Prostate gland (tissue), 2 donors: Measurements from ENCODE around the gene SCYGR7. TPM values are rescaled to one million over a fixed set of nuclear protein-coding genes. Genes with fewer than 3 reads are reported as not detected.

Source experiments
- DNase-seq: peaks from one replicate; pipeline ENCODE4 v3.0.0-alpha.2; 2019; ENCODE audit warnings: low spot score
- H3K27ac ChIP-seq, 2 donors: fragments of 200-600 bp; sonication (generic); 2 replicates each; pipeline ENCODE4 v1.5.1; 2017 to 2019
- H3K27me3 ChIP-seq: fragments of 200-600 bp; sonication (generic); replicated peaks from 2 replicates; pipeline ENCODE4 v1.5.1; 2019; ENCODE audit not compliant: insufficient read depth
- H3K36me3 ChIP-seq, 2 donors: fragments of 200-600 bp; sonication (generic); 1 replicate in 1 of 2; 2 replicates in 1 of 2; pipeline versions ENCODE4 v1.5.1 to v1.8.1; 2017 to 2019
- H3K4me1 ChIP-seq: fragments of 200-600 bp; sonication (generic); replicated peaks from 2 replicates; pipeline ENCODE4 v1.5.1; 2019
- H3K4me3 ChIP-seq, 2 donors: fragments of 200-600 bp; sonication (generic); 2 replicates each; pipeline ENCODE4 v1.5.1; 2017 to 2019
- H3K9me3 ChIP-seq: fragments of 200-600 bp; sonication (generic); 2 replicates; pipeline ENCODE4 v1.5.1; 2017
- CTCF ChIP-seq, 4 experiments: fragments of 200-600 bp in 2 of 4; fragments of 450-650 bp in 2 of 4; sonication (generic) in 2 of 4; IDR thresholded peaks; 1 replicate in 3 of 4; 2 replicates in 1 of 4; pipeline ENCODE4 v1.5.1; 2016 to 2019; ENCODE audit warnings: antibody characterized with exemption in 4 of 4, mild to moderate bottlenecking in 2 of 4, moderate library complexity in 2 of 4
- POLR2A ChIP-seq: fragments of 450-650 bp; IDR thresholded peaks from one replicate; pipeline ENCODE4 v1.6.1; 2016; ENCODE audit warnings: antibody characterized with exemption, mild to moderate bottlenecking
- POLR2AphosphoS5 ChIP-seq: sonication (generic); formaldehyde crosslinking; IDR thresholded peaks from one replicate; pipeline ENCODE4 v1.6.1; 2017; ENCODE audit warnings: antibody characterized with exemption
- WGBS: methylation state at CpG from one replicate; pipeline ENCODE4 v1.1.5; 2018; 5-methylcytosine and 5-hydroxymethylcytosine counted together
- intact Hi-C: fragments of 100-400 bp; cut with DNase I; formaldehyde crosslinking; loops from one replicate; pipeline ENCODE4 v1.14.2; 2022
- total RNA-seq, 2 donors: library from RNA; depleted of rRNA; stranded (reverse); fragments of >200 nt; gene quantifications; one replicate each; pipeline ENCODE4 v1.1.0, GENCODE V29; 2016

SCYGR7 gene
- total RNA-seq, 2 donors from 2014 or later, result not detected

- Histone ChIP-seq H3K27ac (no peak overlapping the region), H3K4me1 (no peaks in the 10 kb centered on the region), H3K9me3 (no peaks in the 10 kb centered on the region), H3K36me3 (no peaks in the 10 kb centered on the region), H3K27me3 (no peaks in the 10 kb centered on the region), H3K4me3 (no peak overlapping the region)
- no peak for DNase-seq
- no peak for TF ChIP-seq POLR2AphosphoS5
- TF ChIP-seq POLR2A, result no peak
- TF ChIP-seq CTCF (IDR thresholded peaks at IDR 0.05), result no peak
- intact Hi-C loops, result no loop called here
- 47% methylated on average over 4 of the region's 4 CpGs for WGBS
These were observed 24.8 kb upstream of the SCYGR7 start for GRCh38 chr2:227703280-227703732.

GRCh38 chr2:227703961-227704360, 24.2 kb upstream of the SCYGR7 start:
- intact Hi-C loops, result no loop called here
- H3K27me3 ChIP-seq, result no peaks in the 10 kb centered on the region
- H3K4me1 ChIP-seq, result no peaks in the 10 kb centered on the region
- H3K27ac ChIP-seq, result no peak overlapping the region
- DNase-seq, result no peak
- no peaks in the 10 kb centered on the region for H3K36me3 ChIP-seq
- no peaks in the 10 kb centered on the region for H3K9me3 ChIP-seq
- H3K4me3 ChIP-seq, result no peak overlapping the region
- TF ChIP-seq CTCF (IDR thresholded peaks at IDR 0.05) (no peak), POLR2A (no peak), POLR2AphosphoS5 (no peak)
- 85% methylated on average over 3 of the region's 3 CpGs for WGBS

- no peaks in the 10 kb centered on the region for H3K27me3 ChIP-seq
- TF ChIP-seq CTCF (IDR thresholded peaks at IDR 0.05) (no peak), POLR2A (no peak), POLR2AphosphoS5 (no peak)
- H3K9me3 ChIP-seq, result no peaks in the 10 kb centered on the region
- intact Hi-C loops, result no loop called here
- no peak overlapping the region for H3K4me3 ChIP-seq
- no peaks in the 10 kb centered on the region for H3K36me3 ChIP-seq
- 86% methylated on average over 4 of the region's 4 CpGs for WGBS
- H3K4me1 ChIP-seq, result no peaks in the 10 kb centered on the region
- no peak overlapping the region for H3K27ac ChIP-seq
- no peak for DNase-seq
These were observed 21.3 kb upstream of the SCYGR7 start for GRCh38 chr2:227706859-227707258.

GRCh38 chr2:227707390-227707789, 20.7 kb upstream of the SCYGR7 start:
- intact Hi-C loops, result no loop called here
- no peaks in the 10 kb centered on the region for H3K36me3 ChIP-seq
- 77% methylated on average over 6 of the region's 6 CpGs for WGBS
- no peak overlapping the region for H3K27ac ChIP-seq
- no peaks in the 10 kb centered on the region for H3K9me3 ChIP-seq
- TF ChIP-seq POLR2A (no peak), POLR2AphosphoS5 (no peak), CTCF (IDR thresholded peaks at IDR 0.05) (no peak)
- no peaks in the 10 kb centered on the region for H3K4me1 ChIP-seq
- no peak overlapping the region for H3K4me3 ChIP-seq
- no peak for DNase-seq
- H3K27me3 ChIP-seq, result no peaks in the 10 kb centered on the region

- 89% methylated on average over 7 of the region's 7 CpGs for WGBS
- Histone ChIP-seq H3K9me3 (no peaks in the 10 kb centered on the region), H3K27ac (no peak overlapping the region), H3K4me1 (no peaks in the 10 kb centered on the region), H3K27me3 (no peaks in the 10 kb centered on the region), H3K36me3 (no peaks in the 10 kb centered on the region), H3K4me3 (no peak overlapping the region)
- intact Hi-C loops, result no loop called here
- no peak for TF ChIP-seq CTCF (IDR thresholded peaks at IDR 0.05)
- TF ChIP-seq POLR2A, result no peak
- TF ChIP-seq POLR2AphosphoS5, result no peak
- no peak for DNase-seq
These were observed 17.1 kb upstream of the SCYGR7 start for GRCh38 chr2:227710986-227711385.
